GM12878 (cell line): ENCODE measurements around the gene MEF2D. TPM values are rescaled to one million over a fixed set of nuclear protein-coding genes. Genes with fewer than 3 reads are reported as not detected.

ENCODE experiments used
- ATAC-seq: fragments of 200-7000 bp; cut with Tn5 transposase; 3 replicates; pipeline ENCODE4 v1.9.1; 2020; ENCODE audit warnings: mild to moderate bottlenecking, moderate library complexity
- BruUV-seq: library from RNA; stranded (reverse); fragments of 400-500 nt; replicated peaks from 2 replicates; lab custom pipeline; 2021; lab: Mats Ljungman, UMichigan
- CTCF ChIA-PET: fragments of 300-600 bp; sonication (Branson Sonifier 250); formaldehyde crosslinking; extraction: SDS; loops from one replicate; lab custom pipeline; 2021; ENCODE audit warnings: inconsistent platforms; lab: Yijun Ruan, JAX
- POLR2A ChIA-PET: fragments of 350-600 bp; formaldehyde crosslinking; extraction: SDS; loops from one replicate; lab custom pipeline; 2021; ENCODE audit warnings: inconsistent platforms; lab: Charles Lee
- RAD21 ChIA-PET: fragments of 300-600 bp; sonication (Branson Sonifier 250); formaldehyde crosslinking; loops from one replicate; lab custom pipeline; 2023; ENCODE audit warnings: antibody characterized with exemption; ENCODE audit not compliant: unreplicated experiment; lab: Charles Lee
- SMC1A ChIA-PET: fragments of 300-600 bp; sonication (Branson Sonifier 250); formaldehyde crosslinking; loops from one replicate; lab custom pipeline; 2023; ENCODE audit not compliant: unreplicated experiment, uncharacterized antibody; lab: Charles Lee
- DNase-seq: peaks from one replicate; pipeline ENCODE4 v3.0.0-alpha.2; 2011; ENCODE audit warnings: low read depth, low spot score
- FAIRE-seq: peaks from 3 replicates; lab custom pipeline; 2011; peaks lifted over from hg19 to GRCh38; lab: Jason Lieb, UNC
- H2AFZ ChIP-seq: 2 replicates; pipeline ENCODE4 v1.6.0; 2011; ENCODE audit warnings: low read depth, low read length, control low read depth; ENCODE audit not compliant: control insufficient read depth
- H3K27ac ChIP-seq: 2 replicates; pipeline ENCODE4 v1.5.1; 2011; ENCODE audit warnings: control low read depth; ENCODE audit not compliant: control insufficient read depth, insufficient read depth
- H3K27me3 ChIP-seq, 2 experiments: replicated peaks in 1 of 2; 2 replicates each; pipeline versions ENCODE4 v1.6.0 to v1.6.1; 2011; ENCODE audit warnings: low read length in 1 of 2; ENCODE audit not compliant: control insufficient read depth in 2 of 2, insufficient read depth in 2 of 2
- H3K36me3 ChIP-seq, 2 experiments: 2 replicates each; pipeline ENCODE4 v1.5.1; 2011; ENCODE audit warnings: low read length in 1 of 2; ENCODE audit not compliant: control insufficient read depth in 2 of 2, insufficient read depth in 2 of 2
- H3K4me1 ChIP-seq: 2 replicates; pipeline ENCODE4 v1.6.1; 2011; ENCODE audit warnings: mild to moderate bottlenecking, low read length, moderate library complexity, mixed read lengths; ENCODE audit not compliant: control insufficient read depth, insufficient read depth
- H3K4me2 ChIP-seq: 2 replicates; pipeline ENCODE4 v1.6.0; 2011; ENCODE audit warnings: control low read depth; ENCODE audit not compliant: control insufficient read depth, insufficient read depth
- H3K4me3 ChIP-seq: fragments of 200-600 bp; sonication (generic); 2 replicates; pipeline ENCODE4 v1.5.1; 2016
- H3K79me2 ChIP-seq: 2 replicates; pipeline ENCODE4 v1.6.0; 2011; ENCODE audit warnings: low read length; ENCODE audit not compliant: control insufficient read depth, insufficient read depth
- H3K9ac ChIP-seq: 2 replicates; pipeline ENCODE4 v1.8.0; 2011; ENCODE audit warnings: low read length, control low read depth, mixed read lengths; ENCODE audit not compliant: control insufficient read depth, insufficient read depth
- H3K9me3 ChIP-seq: replicated peaks from 3 replicates; pipeline ENCODE4 v1.5.1; 2011; ENCODE audit warnings: mild to moderate bottlenecking, low read length; ENCODE audit not compliant: control insufficient read depth, insufficient read depth
- H4K20me1 ChIP-seq: 2 replicates; pipeline ENCODE4 v1.6.0; 2011; ENCODE audit not compliant: control insufficient read depth, insufficient read depth
- EZH2 ChIP-seq: IDR thresholded peaks from 2 replicates; pipeline ENCODE4 v1.6.1; 2012; ENCODE audit warnings: low read depth, mild to moderate bottlenecking, control low read depth, inconsistent platforms, low read length, borderline replicate concordance; ENCODE audit not compliant: control insufficient read depth
- HCFC1 ChIP-seq: fragments of 150-350 bp; IDR thresholded peaks from 2 replicates; pipeline ENCODE4 v1.6.1; 2014; ENCODE audit warnings: low read length
- JUND ChIP-seq: IDR thresholded peaks from 2 replicates; pipeline ENCODE4 v1.6.1; 2012; ENCODE audit warnings: low read depth, mild to moderate bottlenecking, low read length, improper control_type of control experiment, moderate library complexity
- KLF5 ChIP-seq: fragments of 450-650 bp; IDR thresholded peaks from 2 replicates; pipeline ENCODE4 v1.6.1; 2014; ENCODE audit warnings: mild to moderate bottlenecking; ENCODE audit not compliant: partially characterized antibody
- NFIC ChIP-seq: IDR thresholded peaks from 2 replicates; pipeline ENCODE4 v1.6.1; 2012; ENCODE audit warnings: low read depth, mild to moderate bottlenecking, inconsistent platforms, low read length, moderate library complexity
- YY1 ChIP-seq: IDR thresholded peaks from 2 replicates; pipeline ENCODE4 v1.6.1; 2011; ENCODE audit warnings: low read depth, mild to moderate bottlenecking, low read length
- WGBS: methylation state at CpG from one replicate; pipeline ENCODE4 v1.1.6; 2016; ENCODE audit warnings: low lambda C conversion rate; ENCODE audit not compliant: insufficient replicate concordance, insufficient coverage; ENCODE audit errors: missing lambda C conversion rate; 5-methylcytosine and 5-hydroxymethylcytosine counted together
- in situ Hi-C: fragments of 300-500 bp; cut with MboI; formaldehyde crosslinking; loops from 9 replicates; pipeline ENCODE4 v1.14.3; 2018; ENCODE audit warnings: mixed read lengths
- intact Hi-C: fragments of 100-400 bp; cut with micrococcal nuclease; formaldehyde crosslinking; loops from one replicate; pipeline ENCODE4 v1.14.2; 2022; ENCODE audit not compliant: unreplicated experiment
- polyA plus RNA-seq, 11 experiments: library from polyadenylated mRNA; depleted of rRNA in 4 of 11; unstranded in 6 of 11; stranded (reverse) in 5 of 11; fragments of >200 nt; fragmentation: Nextera tagmentation in 4 of 11; fragmentation: Illumina TruSeq in 1 of 11; extraction: Ambion mirVana in 4 of 11; extraction: Trizol in 1 of 11; gene quantifications; 1 replicate in 1 of 11; 2 replicates in 10 of 11; pipeline versions ENCODE4 v1.2.1 to v1.2.3, GENCODE V29; 2011 to 2016; ENCODE audit warnings: inconsistent platforms in 2 of 11, missing spikeins in 2 of 11, low read depth in 1 of 11
- total RNA-seq, 4 experiments: library from RNA; depleted of rRNA in 3 of 4; stranded (reverse); fragments of >200 nt in 3 of 4; fragmentation: Illumina TruSeq in 1 of 4; extraction: Trizol in 1 of 4; gene quantifications; 2 replicates each; pipeline versions ENCODE4 v1.2.1 to v1.2.3, GENCODE V29; 2013 to 2021
- TF ChIP-seq, protein P1 (sequence below): IDR thresholded peaks from 2 replicates; pipeline ENCODE4 v1.6.1; 2012; ENCODE audit warnings: low read depth, low read length, improper control_type of control experiment
- TF ChIP-seq, protein P2 (sequence below): fragments of 150-350 bp; IDR thresholded peaks from 2 replicates; pipeline ENCODE4 v1.6.1; 2014; ENCODE audit warnings: mild to moderate bottlenecking, low read depth, low read length
- TF ChIP-seq, protein P3 (sequence below): fragments of 450-650 bp; IDR thresholded peaks from 2 replicates; pipeline ENCODE4 v1.6.1; 2016; ENCODE audit warnings: mild to moderate bottlenecking
- TF ChIP-seq, protein P4 (sequence below): IDR thresholded peaks from 2 replicates; pipeline ENCODE4 v1.6.1; 2012; ENCODE audit warnings: low read length, inconsistent platforms

Gene MEF2D
- total and polyA plus RNA-seq, 10 of the 15 experiments (the other 5 are each of a cell fraction or from before 2014, with no cell fraction given): 0.61 to 53.0 (median 15.2) TPM

DNA sequence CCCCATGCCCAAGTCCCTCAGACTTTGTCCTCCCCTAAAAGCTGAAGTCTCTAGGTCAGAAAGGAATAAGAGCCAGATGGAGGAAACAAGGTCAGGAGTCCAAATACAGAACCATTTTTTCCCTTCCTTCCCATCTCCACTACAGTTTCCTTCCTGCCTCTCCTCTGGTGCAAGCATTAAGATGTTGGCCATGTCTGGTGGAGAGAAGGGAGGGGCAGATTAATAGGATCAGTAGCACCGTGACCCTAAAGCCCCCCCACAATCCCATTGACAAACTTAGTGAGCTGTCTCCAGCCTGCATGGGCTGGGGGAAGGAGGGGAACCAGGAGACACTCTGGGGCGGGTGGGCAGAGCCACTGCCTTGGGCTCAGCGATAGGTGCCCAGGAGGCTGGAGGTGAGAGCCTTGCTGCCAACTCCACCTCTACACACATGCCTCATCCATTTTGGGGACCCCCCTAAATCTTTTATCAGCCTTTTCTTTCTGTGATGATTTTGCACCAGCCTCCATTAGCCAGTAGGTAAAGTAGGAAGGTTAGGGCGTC is 71.8 kb downstream of the MEF2D start:
- no peak overlapping the region for H3K4me3 ChIP-seq
- ChIA-PET SMC1A (no interaction called here), CTCF (interaction anchor here (2.9 kb wide), 1 partner anchor 43 kb away, joined by 13 read pairs; no protein-coding TSS in a partner anchor), POLR2A (no interaction called here), RAD21 (interaction anchor here (1.2 kb wide), 1 partner anchor 17 kb away, joined by 4 read pairs; no protein-coding TSS in a partner anchor)
- no TSS peak for BruUV-seq
- no peaks in the 10 kb centered on the region; the same call in 1 of the 2 replicates for H3K4me1 ChIP-seq
- H3K36me3 ChIP-seq: no peaks in the 10 kb centered on the region
- no peak for FAIRE-seq
- no peak overlapping the region for H2AFZ ChIP-seq
- DNase-seq: no peak
- H3K79me2 ChIP-seq: no peaks in the 10 kb centered on the region
- ATAC-seq: no peak
- H3K27ac ChIP-seq: no peak overlapping the region
- in situ Hi-C loops (no loop called here), intact Hi-C loops (no loop called here)
- peaks cover 13 to 19% of the 10 kb centered on the region in 2 experiments for H3K27me3 ChIP-seq
- no peaks in the 10 kb centered on the region; the same call in 1 of the 2 replicates for H4K20me1 ChIP-seq
- TF ChIP-seq, protein P1, sequence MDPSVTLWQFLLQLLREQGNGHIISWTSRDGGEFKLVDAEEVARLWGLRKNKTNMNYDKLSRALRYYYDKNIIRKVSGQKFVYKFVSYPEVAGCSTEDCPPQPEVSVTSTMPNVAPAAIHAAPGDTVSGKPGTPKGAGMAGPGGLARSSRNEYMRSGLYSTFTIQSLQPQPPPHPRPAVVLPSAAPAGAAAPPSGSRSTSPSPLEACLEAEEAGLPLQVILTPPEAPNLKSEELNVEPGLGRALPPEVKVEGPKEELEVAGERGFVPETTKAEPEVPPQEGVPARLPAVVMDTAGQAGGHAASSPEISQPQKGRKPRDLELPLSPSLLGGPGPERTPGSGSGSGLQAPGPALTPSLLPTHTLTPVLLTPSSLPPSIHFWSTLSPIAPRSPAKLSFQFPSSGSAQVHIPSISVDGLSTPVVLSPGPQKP: no peak
- no peak for TF ChIP-seq NFIC
- TF ChIP-seq, protein P2, sequence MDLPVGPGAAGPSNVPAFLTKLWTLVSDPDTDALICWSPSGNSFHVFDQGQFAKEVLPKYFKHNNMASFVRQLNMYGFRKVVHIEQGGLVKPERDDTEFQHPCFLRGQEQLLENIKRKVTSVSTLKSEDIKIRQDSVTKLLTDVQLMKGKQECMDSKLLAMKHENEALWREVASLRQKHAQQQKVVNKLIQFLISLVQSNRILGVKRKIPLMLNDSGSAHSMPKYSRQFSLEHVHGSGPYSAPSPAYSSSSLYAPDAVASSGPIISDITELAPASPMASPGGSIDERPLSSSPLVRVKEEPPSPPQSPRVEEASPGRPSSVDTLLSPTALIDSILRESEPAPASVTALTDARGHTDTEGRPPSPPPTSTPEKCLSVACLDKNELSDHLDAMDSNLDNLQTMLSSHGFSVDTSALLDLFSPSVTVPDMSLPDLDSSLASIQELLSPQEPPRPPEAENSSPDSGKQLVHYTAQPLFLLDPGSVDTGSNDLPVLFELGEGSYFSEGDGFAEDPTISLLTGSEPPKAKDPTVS: no peak
- no peak for TF ChIP-seq KLF5
- no peak for TF ChIP-seq YY1
- TF ChIP-seq, protein P3, sequence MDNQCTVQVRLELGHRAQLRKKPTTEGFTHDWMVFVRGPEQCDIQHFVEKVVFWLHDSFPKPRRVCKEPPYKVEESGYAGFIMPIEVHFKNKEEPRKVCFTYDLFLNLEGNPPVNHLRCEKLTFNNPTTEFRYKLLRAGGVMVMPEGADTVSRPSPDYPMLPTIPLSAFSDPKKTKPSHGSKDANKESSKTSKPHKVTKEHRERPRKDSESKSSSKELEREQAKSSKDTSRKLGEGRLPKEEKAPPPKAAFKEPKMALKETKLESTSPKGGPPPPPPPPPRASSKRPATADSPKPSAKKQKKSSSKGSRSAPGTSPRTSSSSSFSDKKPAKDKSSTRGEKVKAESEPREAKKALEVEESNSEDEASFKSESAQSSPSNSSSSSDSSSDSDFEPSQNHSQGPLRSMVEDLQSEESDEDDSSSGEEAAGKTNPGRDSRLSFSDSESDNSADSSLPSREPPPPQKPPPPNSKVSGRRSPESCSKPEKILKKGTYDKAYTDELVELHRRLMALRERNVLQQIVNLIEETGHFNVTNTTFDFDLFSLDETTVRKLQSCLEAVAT: no peak
- TF ChIP-seq, protein P4, sequence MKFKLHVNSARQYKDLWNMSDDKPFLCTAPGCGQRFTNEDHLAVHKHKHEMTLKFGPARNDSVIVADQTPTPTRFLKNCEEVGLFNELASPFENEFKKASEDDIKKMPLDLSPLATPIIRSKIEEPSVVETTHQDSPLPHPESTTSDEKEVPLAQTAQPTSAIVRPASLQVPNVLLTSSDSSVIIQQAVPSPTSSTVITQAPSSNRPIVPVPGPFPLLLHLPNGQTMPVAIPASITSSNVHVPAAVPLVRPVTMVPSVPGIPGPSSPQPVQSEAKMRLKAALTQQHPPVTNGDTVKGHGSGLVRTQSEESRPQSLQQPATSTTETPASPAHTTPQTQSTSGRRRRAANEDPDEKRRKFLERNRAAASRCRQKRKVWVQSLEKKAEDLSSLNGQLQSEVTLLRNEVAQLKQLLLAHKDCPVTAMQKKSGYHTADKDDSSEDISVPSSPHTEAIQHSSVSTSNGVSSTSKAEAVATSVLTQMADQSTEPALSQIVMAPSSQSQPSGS: no peak
- TF ChIP-seq HCFC1: no peak
- TF ChIP-seq EZH2: no peak
- TF ChIP-seq JUND: no peak
- no peaks in the 10 kb centered on the region for H3K9me3 ChIP-seq
- H3K4me2 ChIP-seq: no peak overlapping the region
- WGBS: 0% methylated on average over 4 of the region's 4 CpGs
- no peak overlapping the region for H3K9ac ChIP-seq
